ENCODE measurements around the gene PAQR6.

DNA sequence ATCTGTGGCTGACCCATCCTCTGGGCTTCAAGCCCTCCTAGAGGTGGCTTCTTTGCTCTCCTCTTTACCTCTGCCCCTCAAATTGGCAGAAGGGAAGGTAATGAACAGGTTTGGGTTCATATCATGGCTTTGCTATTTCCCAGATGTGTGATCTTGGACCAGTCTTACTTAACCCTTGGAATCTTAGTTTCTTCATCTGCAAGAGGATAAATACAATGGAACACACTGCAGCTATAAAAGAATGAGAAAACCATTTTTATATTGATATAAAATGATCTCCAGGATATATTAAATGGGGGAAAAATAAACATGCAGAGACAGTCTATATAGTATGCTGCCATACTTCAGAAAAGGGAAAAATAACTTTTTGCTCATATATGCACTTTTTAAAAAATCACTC lies 42.0 kb upstream of the PAQR6 start:
- TF ChIP-seq, protein P1, sequence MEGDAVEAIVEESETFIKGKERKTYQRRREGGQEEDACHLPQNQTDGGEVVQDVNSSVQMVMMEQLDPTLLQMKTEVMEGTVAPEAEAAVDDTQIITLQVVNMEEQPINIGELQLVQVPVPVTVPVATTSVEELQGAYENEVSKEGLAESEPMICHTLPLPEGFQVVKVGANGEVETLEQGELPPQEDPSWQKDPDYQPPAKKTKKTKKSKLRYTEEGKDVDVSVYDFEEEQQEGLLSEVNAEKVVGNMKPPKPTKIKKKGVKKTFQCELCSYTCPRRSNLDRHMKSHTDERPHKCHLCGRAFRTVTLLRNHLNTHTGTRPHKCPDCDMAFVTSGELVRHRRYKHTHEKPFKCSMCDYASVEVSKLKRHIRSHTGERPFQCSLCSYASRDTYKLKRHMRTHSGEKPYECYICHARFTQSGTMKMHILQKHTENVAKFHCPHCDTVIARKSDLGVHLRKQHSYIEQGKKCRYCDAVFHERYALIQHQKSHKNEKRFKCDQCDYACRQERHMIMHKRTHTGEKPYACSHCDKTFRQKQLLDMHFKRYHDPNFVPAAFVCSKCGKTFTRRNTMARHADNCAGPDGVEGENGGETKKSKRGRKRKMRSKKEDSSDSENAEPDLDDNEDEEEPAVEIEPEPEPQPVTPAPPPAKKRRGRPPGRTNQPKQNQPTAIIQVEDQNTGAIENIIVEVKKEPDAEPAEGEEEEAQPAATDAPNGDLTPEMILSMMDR (IDR thresholded peaks at IDR 0.05; ENCODE audit: poor library complexity, severe bottlenecking), result no peak
- TF ChIP-seq POLR2AphosphoS5 (IDR thresholded peaks at IDR 0.05) (no peak), EZH2 (IDR thresholded peaks at IDR 0.05; ENCODE audit: borderline replicate concordance, insufficient read depth, low read length, poor library complexity, severe bottlenecking) (no peak), SMC3 (conservative IDR thresholded peaks at IDR 0.05; ENCODE audit: poor library complexity) (no peak)

Data from neural cell (in vitro differentiated cells).